ENCODE data around the gene CAMK2D. TPM values are rescaled to one million over a fixed set of nuclear protein-coding genes. Genes with fewer than 3 reads are reported as not detected.
A peak's percentile ranks its signal among the peaks of the same experiment; 100 is the strongest.

CAMK2D gene
- total and polyA plus RNA-seq, 12 donors = 55.6 to 286 (median 221) TPM

- H3K27me3 ChIP-seq = no peaks in the 10 kb centered on the region
- no peak overlapping the region for H3K4me3 ChIP-seq
- H3K36me3 ChIP-seq = no peaks in the 10 kb centered on the region
- TF ChIP-seq CTCF (IDR thresholded peaks at IDR 0.05) = no peak
- H3K4me1 ChIP-seq = peaks cover 0 to 39% (median 20%) of the 10 kb centered on the region in 9 donors
- no peak for ATAC-seq
- H3K27ac ChIP-seq = no peak overlapping the region
- intact Hi-C loops (cut with DNase I) = loop anchor here in 1 of 10 donors (5.0 kb wide), 1 partner anchor 46 kb away; no protein-coding TSS in a partner anchor
- no peak for DNase-seq
- no peaks in the 10 kb centered on the region for H3K9me3 ChIP-seq
- 44% methylated on average over 1 of the region's 1 CpG for WGBS, 2 donors
These were observed 60.4 kb downstream of the CAMK2D start for GRCh38 chr4:113701169-113701568.

GRCh38 chr4:113700602-113701150, 60.9 kb downstream of the CAMK2D start:
- intact Hi-C loops (cut with DNase I) = loop anchor here in 1 of 10 donors (5.0 kb wide), 1 partner anchor 47 kb away; no protein-coding TSS in a partner anchor
- WGBS, 2 donors = 63 to 76% methylated on average over 2 of the region's 2 CpGs
- H3K27ac ChIP-seq = peak overlapping the region in 1 of 10 donors; percentile 2

GRCh38 chr4:113699772-113700171, 61.8 kb downstream of the CAMK2D start:
- Histone ChIP-seq H3K27ac (no peak overlapping the region), H3K36me3 (no peaks in the 10 kb centered on the region), H3K27me3 (no peaks in the 10 kb centered on the region), H3K4me1 (peaks cover 0 to 46% (median 24%) of the 10 kb centered on the region in 9 donors), H3K9me3 (no peaks in the 10 kb centered on the region), H3K4me3 (no peak overlapping the region)
- WGBS, 2 donors = 93 to 94% methylated on average over 2 of the region's 2 CpGs
- DNase-seq = no peak
- ATAC-seq = no peak
- no peak for TF ChIP-seq CTCF (IDR thresholded peaks at IDR 0.05)
- intact Hi-C loops (cut with DNase I) = loop anchor here in 3 of 10 donors (5.0 to 10.0 kb wide), 3 partner anchors 38 to 48 kb away; no protein-coding TSS in a partner anchor

More at GRCh38 chr4:113700602-113701150, 60.9 kb downstream of the CAMK2D start:
- DNase-seq = no peak
- peak in 5 of 8 donors; percentile 16 to 65 (median 33) for ATAC-seq
- TF ChIP-seq CTCF (IDR thresholded peaks at IDR 0.05) = no peak
- Histone ChIP-seq H3K9me3 (no peaks in the 10 kb centered on the region), H3K4me3 (no peak overlapping the region), H3K27me3 (no peaks in the 10 kb centered on the region), H3K36me3 (no peaks in the 10 kb centered on the region), H3K4me1 (peaks cover 0 to 36% (median 17%) of the 10 kb centered on the region in 9 donors)

GRCh38 chr4:113697429-113697828, 64.1 kb downstream of the CAMK2D start:
- no peak for DNase-seq
- TF ChIP-seq CTCF (IDR thresholded peaks at IDR 0.05) = no peak
- Histone ChIP-seq H3K9me3 (no peaks in the 10 kb centered on the region), H3K36me3 (no peaks in the 10 kb centered on the region), H3K4me3 (no peak overlapping the region), H3K4me1 (peaks cover 2 to 69% (median 45%) of the 10 kb centered on the region in 9 donors), H3K27me3 (no peaks in the 10 kb centered on the region), H3K27ac (no peak overlapping the region)
- WGBS, 2 donors = 92% methylated on average over 2 of the region's 2 CpGs
- ATAC-seq = no peak
- intact Hi-C loops (cut with DNase I) = loop anchor here in 2 of 10 donors (5.0 to 10.0 kb wide), 2 partner anchors 40 to 47 kb away; no protein-coding TSS in a partner anchor

All from heart right ventricle (tissue), 16 donors.